Metanephros (tissue), 2 donors: ENCODE measurements around the gene PAN2. TPM values are rescaled to one million over a fixed set of nuclear protein-coding genes. Genes with fewer than 3 reads are reported as not detected.

Experiments
- small RNA-seq: library from RNA; depleted of rRNA; stranded (forward); fragments of <200 nt; gene quantifications from one replicate; pipeline ENCODE3, GENCODE V24; 2014; ENCODE audit warnings: low replicate concordance
- total RNA-seq: library from RNA; depleted of rRNA; stranded (reverse); fragments of >200 nt; gene quantifications from one replicate; pipeline ENCODE4 v1.2.3, GENCODE V29; 2014

Gene PAN2
- 73.3 TPM for total RNA-seq

GRCh38 chr12:56333679-56334489 lies at the start of gene PAN2:
TSS of gene PAN2 (minus strand) at chr12:56334000. CDS start at chr12:56333094, 906 bp downstream.

GRCh38 chr12:56362130-56363059 lies 28.6 kb upstream of the PAN2 start, which contains the start of gene APOF:
TSS of gene APOF (minus strand) at chr12:56362857. CDS start at chr12:56362745, 112 bp downstream.

GRCh38 chr12:56359851-56360767 lies 26.3 kb upstream of the PAN2 start, which contains the start of gene STAT2:
TSS of gene STAT2 (minus strand) at chr12:56360107. CDS start at chr12:56356571, 3,536 bp downstream.

GRCh38 chr12:56338308-56339157 lies 4.7 kb upstream of the PAN2 start, which contains the start of gene IL23A:
TSS of gene IL23A (plus strand) at chr12:56338884. CDS start at chr12:56339045, 161 bp downstream.

GRCh38 chr12:56315622-56316473 lies 18.0 kb downstream of the PAN2 start, which contains the start of gene CNPY2:
TSS of gene CNPY2 (minus strand) at chr12:56315988. CDS start at chr12:56315217, 771 bp downstream.

GRCh38 chr12:56299853-56300643 lies 33.8 kb downstream of the PAN2 start, which contains the start of gene CS:
TSS of gene CS (minus strand) at chr12:56300330. CDS start at chr12:56300201, 129 bp downstream.

GRCh38 chr12:56266693-56267442 lies 66.9 kb downstream of the PAN2 start, which contains the start of gene COQ10A:
TSS of gene COQ10A (plus strand) at chr12:56266942. CDS start at chr12:56267119, 177 bp downstream.

Small RNAs within 50 kb of the gene (small RNA-seq; reads per million reads assigned to genes)
- gene RNU7-40P = not detected

Other genes starting within 250 kb of the PAN2 start
- gene PA2G4, start 229.4 kb downstream of the PAN2 start, total RNA-seq = 78.5 TPM
- gene RPL41, start 217.4 kb downstream of the PAN2 start, total RNA-seq = 1,889 TPM
- gene ZC3H10, start 215.7 kb downstream of the PAN2 start, total RNA-seq = 4.9 TPM
- gene ESYT1, start 205.7 kb downstream of the PAN2 start, total RNA-seq = 105 TPM
- gene MYL6B, start 181.4 kb downstream of the PAN2 start, total RNA-seq = 79.0 TPM
- 1,413 TPM for gene MYL6, start 175.6 kb downstream of the PAN2 start, total RNA-seq
- 119 TPM for gene SMARCC2, start 144.5 kb downstream of the PAN2 start, total RNA-seq
- 40.6 TPM for gene RNF41, start 112.1 kb downstream of the PAN2 start, total RNA-seq
- 22.0 TPM for gene NABP2, start 109.7 kb downstream of the PAN2 start, total RNA-seq
- 34.9 TPM for gene SLC39A5, start 103.9 kb downstream of the PAN2 start, total RNA-seq
- gene ANKRD52, start 75.6 kb downstream of the PAN2 start, total RNA-seq = 25.7 TPM
- 15.4 TPM for gene COQ10A, start 67.1 kb downstream of the PAN2 start, total RNA-seq
- gene CS, start 33.7 kb downstream of the PAN2 start, total RNA-seq = 150 TPM
- gene CNPY2, start 18.0 kb downstream of the PAN2 start, total RNA-seq = 56.6 TPM
- gene IL23A, start 4.9 kb upstream of the PAN2 start, total RNA-seq = not detected
- 133 TPM for gene STAT2, start 26.1 kb upstream of the PAN2 start, total RNA-seq
- not detected for gene APOF, start 28.9 kb upstream of the PAN2 start, total RNA-seq
- gene TIMELESS, start 115.4 kb upstream of the PAN2 start, total RNA-seq = 15.1 TPM
- not detected for gene MIP, start 120.7 kb upstream of the PAN2 start, total RNA-seq
- 2.2 TPM for gene SPRYD4, start 134.6 kb upstream of the PAN2 start, total RNA-seq
- 2.2 TPM for gene GLS2, start 154.2 kb upstream of the PAN2 start, total RNA-seq
- 29.1 TPM for gene RBMS2, start 187.8 kb upstream of the PAN2 start, total RNA-seq